ENCODE measurements around the gene FBXO22.

GRCh38 chr15:75869446-75869845 is 34.2 kb upstream of the FBXO22 start:
- TF ChIP-seq EZH2 (IDR thresholded peaks at IDR 0.05; ENCODE audit: low read length), result no peak
- TF ChIP-seq CTCF (optimal IDR thresholded peaks at IDR 0.05 in 1 of 3, IDR thresholded peaks at IDR 0.05 in 1 of 3, conservative IDR thresholded peaks at IDR 0.05 in 1 of 3; ENCODE audit: extremely low read depth in 1 of 3, insufficient read depth in 2 of 3, low read length in 3 of 3), result no peak

Measured in keratinocyte (primary cell).